Inflammatory macrophage treated with lipopolysaccharide for 4 hours (primary cell): ENCODE measurements around the gene CGB1.

Experiments
- DNase-seq: peaks from one replicate; pipeline ENCODE4 v3.0.0-alpha.2; 2020

The CGB1 gene

GRCh38 chr19:48993175-48994034 is 43.3 kb downstream of the CGB1 start, which contains the start of the genes GYS1 and RUVBL2:
Gene GYS1 (minus strand): TSS chr19:48993309. CDS start chr19:48993112, 197 bp downstream.
Gene RUVBL2 (plus strand): TSS chr19:48993887. CDS start chr19:48993912, 25 bp downstream.
- peak; percentile 100 for DNase-seq

- DNase-seq, result no peak
Observed at GRCh38 chr19:48992581-48993174, 44.0 kb downstream of the CGB1 start.

- DNase-seq, result peak; percentile 85
Observed at GRCh38 chr19:48991873-48992580, 44.7 kb downstream of the CGB1 start.

- no peak for DNase-seq
Observed at GRCh38 chr19:48991011-48991609, 45.6 kb downstream of the CGB1 start.

- DNase-seq, result no peak
Observed at GRCh38 chr19:48990400-48990799, 46.3 kb downstream of the CGB1 start.

- DNase-seq, result no peak
Observed at GRCh38 chr19:48989701-48990291, 46.9 kb downstream of the CGB1 start.

- DNase-seq, result no peak
Observed at GRCh38 chr19:48988860-48989259, 47.8 kb downstream of the CGB1 start.

GRCh38 chr19:48988286-48988685 is 48.4 kb downstream of the CGB1 start:
- DNase-seq, result no peak

- DNase-seq, result no peak
Observed at GRCh38 chr19:48987323-48987722, 49.4 kb downstream of the CGB1 start.

- peak; percentile 12 for DNase-seq
Observed at GRCh38 chr19:48986211-48986610, 50.5 kb downstream of the CGB1 start.

- no peak for DNase-seq
Observed at GRCh38 chr19:48985711-48986110, 51.0 kb downstream of the CGB1 start.
